ENCODE results near the gene MYADM. TPM values are rescaled to one million over a fixed set of nuclear protein-coding genes. Genes with fewer than 3 reads are reported as not detected.
A peak's percentile ranks its signal among the peaks of the same experiment; 100 is the strongest.

Gene MYADM
- total and polyA plus RNA-seq, 2 of the 13 experiments (the other 11 are each of a cell fraction or from before 2014, with no cell fraction given) = 19.9 to 38.1 TPM

DNA sequence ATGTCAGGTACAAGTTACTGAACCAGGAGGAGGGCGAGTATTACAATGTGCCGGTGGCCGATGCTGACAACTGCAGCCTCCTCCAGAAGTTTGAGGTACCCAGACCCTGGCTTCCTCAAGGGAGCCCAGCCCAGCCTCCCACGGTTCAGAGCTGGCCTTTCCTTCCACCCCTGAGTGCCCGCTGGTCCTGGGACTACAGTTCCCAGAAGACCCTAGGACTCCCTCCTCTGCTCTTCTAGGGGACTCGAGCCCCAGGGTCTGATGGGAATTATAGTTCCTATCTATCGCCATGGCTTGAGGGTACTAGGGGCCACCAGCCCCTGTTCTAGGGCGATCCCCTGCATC, 25.3 kb downstream of the MYADM start (continued):
- no peak for TF ChIP-seq TOE1 (CRISPR knock-in tag; IDR thresholded peaks at IDR 0.05)
- no peak for TF ChIP-seq CCAR2 (optimal IDR thresholded peaks at IDR 0.05; ENCODE audit: low read depth, low read length)
- peak; percentile 74 for TF ChIP-seq HCFC1 (IDR thresholded peaks at IDR 0.05; ENCODE audit: low read depth, low read length)
- TF ChIP-seq SUZ12 (IDR thresholded peaks at IDR 0.05; ENCODE audit: low read depth, low read length) = peak; percentile 55
- no peak for TF ChIP-seq HNRNPL (IDR thresholded peaks at IDR 0.05; ENCODE audit: low read depth, low read length)
- TF ChIP-seq, protein P1, sequence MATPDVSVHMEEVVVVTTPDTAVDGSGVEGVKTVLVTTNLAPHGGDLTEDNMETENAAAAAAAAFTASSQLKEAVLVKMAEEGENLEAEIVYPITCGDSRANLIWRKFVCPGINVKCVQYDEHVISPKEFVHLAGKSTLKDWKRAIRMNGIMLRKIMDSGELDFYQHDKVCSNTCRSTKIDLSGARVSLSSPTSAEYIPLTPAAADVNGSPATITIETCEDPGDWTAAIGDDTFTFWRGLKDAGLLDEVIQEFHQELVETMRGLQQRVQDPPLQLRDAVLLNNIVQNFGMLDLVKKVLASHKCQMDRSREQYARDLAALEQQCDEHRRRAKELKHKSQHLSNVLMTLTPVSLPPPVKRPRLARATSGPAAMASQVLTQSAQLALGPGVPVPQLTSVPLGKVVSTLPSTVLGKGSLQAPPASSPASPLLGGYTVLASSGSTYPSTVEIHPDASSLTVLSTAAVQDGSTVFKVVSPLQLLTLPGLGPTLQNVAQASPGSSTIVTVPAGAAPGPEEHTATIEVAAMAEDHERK (CRISPR knock-in tag; IDR thresholded peaks at IDR 0.05; ENCODE audit: low read depth) = no peak
- TF ChIP-seq PRDM10 (CRISPR knock-in tag; IDR thresholded peaks at IDR 0.05; ENCODE audit: low read depth) = no peak
- TF ChIP-seq NFE2L2 (IDR thresholded peaks at IDR 0.05; ENCODE audit: low read length) = no peak
- TF ChIP-seq ZNF550 (CRISPR knock-in tag; IDR thresholded peaks at IDR 0.05; ENCODE audit: borderline replicate concordance) = no peak
- TF ChIP-seq MAF1 (CRISPR knock-in tag; IDR thresholded peaks at IDR 0.05; ENCODE audit: borderline replicate concordance) = no peak
- TF ChIP-seq ZNF546 (CRISPR knock-in tag; conservative IDR thresholded peaks at IDR 0.05) = no peak
- TF ChIP-seq MIER3 (CRISPR knock-in tag; IDR thresholded peaks at IDR 0.05; ENCODE audit: borderline replicate concordance) = no peak

Data from HepG2 (cell line).